Small intestine (tissue), 16 donors: Measurements from ENCODE around the gene TRIM74. TPM values are rescaled to one million over a fixed set of nuclear protein-coding genes. Genes with fewer than 3 reads are reported as not detected.
"Not testable (repeated sequence)": the region's sequence is repeated elsewhere in the genome, so short reads cannot be mapped to it uniquely, and the experiment has no call there.

ENCODE experiments used
- DNase-seq, 2 donors: peaks; one replicate each; pipeline versions ENCODE4 v3.0.0 to v3.0.0-alpha.2; 2013
- FAIRE-seq: peaks from 2 replicates; lab custom pipeline; 2012; peaks lifted over from hg19 to GRCh38; lab: Jason Lieb, UNC
- H3K27ac ChIP-seq, 3 donors: one replicate each; pipeline ENCODE4 v1.5.1; 2013; ENCODE audit warnings: low read length in 2 of 3, mild to moderate bottlenecking in 2 of 3, control low read depth in 1 of 3, inconsistent platforms in 1 of 3, low read depth in 1 of 3, moderate library complexity in 1 of 3
- H3K27me3 ChIP-seq, 3 donors: one replicate each; pipeline ENCODE4 v1.6.1; 2013; ENCODE audit warnings: low read length in 3 of 3, inconsistent platforms in 1 of 3; ENCODE audit not compliant: control insufficient read depth in 3 of 3, insufficient read depth in 3 of 3
- H3K36me3 ChIP-seq, 3 donors: one replicate each; pipeline ENCODE4 v1.6.1; 2013; ENCODE audit warnings: low read length in 3 of 3, inconsistent platforms in 1 of 3, low read depth in 1 of 3, mild to moderate bottlenecking in 1 of 3, moderate library complexity in 1 of 3; ENCODE audit not compliant: control insufficient read depth in 3 of 3, insufficient read depth in 2 of 3
- H3K4me1 ChIP-seq, 3 donors: one replicate each; pipeline ENCODE4 v1.6.1; 2013; ENCODE audit warnings: low read length in 2 of 3, inconsistent platforms in 1 of 3, low read depth in 1 of 3, mild to moderate bottlenecking in 1 of 3, moderate library complexity in 1 of 3; ENCODE audit not compliant: control insufficient read depth in 3 of 3, insufficient read depth in 2 of 3
- H3K4me3 ChIP-seq, 3 donors: one replicate each; pipeline ENCODE4 v1.5.1; 2013; ENCODE audit warnings: low read length in 3 of 3, control low read depth in 1 of 3, inconsistent platforms in 1 of 3, low read depth in 1 of 3, mild to moderate bottlenecking in 1 of 3, moderate library complexity in 1 of 3
- H3K9me3 ChIP-seq, 2 donors: one replicate each; pipeline ENCODE4 v1.6.1; 2013; ENCODE audit warnings: low read depth in 1 of 2, low read length in 1 of 2; ENCODE audit not compliant: control insufficient read depth in 2 of 2, insufficient read depth in 1 of 2
- WGBS, 3 donors: extraction: QIAGEN DNeasy Blood & Tissue Kit; methylation state at CpG; one replicate each; pipeline ENCODE4 v1.1.7; 2013; 5-methylcytosine and 5-hydroxymethylcytosine counted together
- long read RNA-seq, 10 donors: transcript quantifications; one replicate each; lab custom pipeline, GENCODE V29; 2026
- polyA plus RNA-seq, 4 donors: library from polyadenylated mRNA; stranded (reverse) in 3 of 4; unstranded in 1 of 4; fragments of 200-250 nt in 3 of 4; fragments of 120-200 nt in 1 of 4; gene quantifications; one replicate each; pipeline versions ENCODE4 v1.2.1 to v1.2.3, GENCODE V29; 2013
- donor health status: healthy with polysubstance abuse.
- donor health status: control.
- donor health status: control.
- donor health status: Bipolar disorder and iron deficiency.
- donor health status: healthy.

TRIM74 gene
- polyA plus RNA-seq = 1 to 10 TPM in 3 of 4 donors, under 1 TPM in 1; 0.46 to 1.4 (median 1.2) TPM
- long read RNA-seq, donor 1 = 0 reads
- long read RNA-seq, donor 2 = 0 reads
- long read RNA-seq, donor 3 = 0 reads
- long read RNA-seq, donor 4 = 0 reads
- long read RNA-seq, donor 5 = 0 reads
- long read RNA-seq, donor 6 = 0 reads
- long read RNA-seq, donor 7 = 0 reads
- long read RNA-seq, donor 8 = 0 reads
- long read RNA-seq, donor 9 = 0 reads
- long read RNA-seq, donor 10 = 0 reads

DNA sequence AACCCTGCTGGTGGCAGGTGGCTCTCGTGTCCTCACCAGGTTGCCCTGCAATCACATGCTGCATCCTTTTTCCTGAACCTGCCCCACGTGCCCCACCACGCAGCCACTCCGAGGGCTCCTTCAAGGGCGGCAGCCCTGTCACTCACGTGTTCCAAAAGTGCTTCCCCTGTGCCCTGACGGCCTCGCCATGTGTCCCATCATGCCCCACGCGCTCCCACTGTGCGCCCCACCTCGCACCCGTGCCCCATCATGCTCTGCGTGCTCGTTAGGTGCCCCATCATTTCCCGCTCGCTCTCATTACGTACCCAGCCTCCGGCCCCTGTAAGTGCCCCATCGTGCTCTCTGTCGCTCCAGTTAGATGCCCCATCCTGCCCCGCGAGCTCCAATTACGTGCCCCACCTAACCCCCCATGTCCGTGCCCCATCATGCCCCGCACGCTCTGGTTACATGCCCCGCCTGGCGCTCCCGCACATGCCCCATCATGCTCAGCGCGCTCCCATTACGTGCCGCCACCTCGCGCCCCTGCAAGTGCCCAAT, at the start of gene TRIM74:
TSS of gene TRIM74 (minus strand) at position 487 of the 537 bp plus-strand sequence. CDS start 3,309 bp downstream, outside the sequence.
- H3K27ac ChIP-seq, FAIRE-seq, H3K27me3 ChIP-seq, H3K4me1 ChIP-seq, DNase-seq, H3K9me3 ChIP-seq, H3K36me3 ChIP-seq, H3K4me3 ChIP-seq: not testable (repeated sequence)
- 46 to 57% (median 49%) methylated on average over 8 to 12 of the region's 36 CpGs for WGBS, 3 donors

- peak overlapping the region in 1 of 3 donors; percentile 35 for H3K4me3 ChIP-seq
- H3K36me3 ChIP-seq, H3K4me1 ChIP-seq, FAIRE-seq, H3K9me3 ChIP-seq, DNase-seq, H3K27me3 ChIP-seq: not testable (repeated sequence)
- H3K27ac ChIP-seq = peak overlapping the region in 1 of 3 donors; percentile 49
- WGBS, 3 donors = 19 to 32% (median 30%) methylated on average over 10 of the region's 10 CpGs
Observed at GRCh38 chr7:73006491-73006890, 37.2 kb upstream of the TRIM74 start.

GRCh38 chr7:73005693-73006447, 36.6 kb upstream of the TRIM74 start:
- H3K9me3 ChIP-seq, H3K4me1 ChIP-seq, H3K27me3 ChIP-seq, FAIRE-seq, H3K36me3 ChIP-seq: not testable (repeated sequence)
- DNase-seq = peak in 1 of 2 donors; percentile 91
- H3K27ac ChIP-seq = peak overlapping the region; percentile 76 to 92 (median 80)
- 0% methylated on average over 36 to 50 of the region's 66 CpGs for WGBS, 3 donors
- H3K4me3 ChIP-seq = peak overlapping the region; percentile 57 to 64 (median 60)

DNA sequence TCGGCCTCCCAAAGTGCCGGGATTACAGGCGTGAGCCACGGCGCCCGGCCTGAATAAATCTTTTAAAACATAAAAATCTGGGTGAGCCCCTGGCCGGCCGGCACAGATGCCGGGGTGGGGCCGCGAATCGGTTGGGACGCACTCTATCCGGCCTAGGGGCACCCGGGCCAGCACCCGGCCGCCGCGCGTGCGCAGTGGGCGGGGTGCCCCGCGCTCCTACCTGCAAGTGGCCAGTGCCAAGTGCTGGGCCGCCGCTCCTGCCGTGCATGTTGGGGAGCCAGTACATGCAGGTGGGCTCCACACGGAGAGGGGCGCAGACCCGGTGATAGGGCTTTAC, 36.1 kb upstream of the TRIM74 start:
- Histone ChIP-seq H3K27ac (peak overlapping the region; percentile 76 to 92 (median 80)), H3K4me3 (peak overlapping the region; percentile 57 to 64 (median 60))
- not testable (repeated sequence) for DNase-seq, H3K4me1 ChIP-seq, H3K36me3 ChIP-seq, H3K27me3 ChIP-seq, H3K9me3 ChIP-seq, FAIRE-seq
- 0 to 1% (median 1%) methylated on average over 11 to 18 of the region's 30 CpGs for WGBS, 3 donors

DNA sequence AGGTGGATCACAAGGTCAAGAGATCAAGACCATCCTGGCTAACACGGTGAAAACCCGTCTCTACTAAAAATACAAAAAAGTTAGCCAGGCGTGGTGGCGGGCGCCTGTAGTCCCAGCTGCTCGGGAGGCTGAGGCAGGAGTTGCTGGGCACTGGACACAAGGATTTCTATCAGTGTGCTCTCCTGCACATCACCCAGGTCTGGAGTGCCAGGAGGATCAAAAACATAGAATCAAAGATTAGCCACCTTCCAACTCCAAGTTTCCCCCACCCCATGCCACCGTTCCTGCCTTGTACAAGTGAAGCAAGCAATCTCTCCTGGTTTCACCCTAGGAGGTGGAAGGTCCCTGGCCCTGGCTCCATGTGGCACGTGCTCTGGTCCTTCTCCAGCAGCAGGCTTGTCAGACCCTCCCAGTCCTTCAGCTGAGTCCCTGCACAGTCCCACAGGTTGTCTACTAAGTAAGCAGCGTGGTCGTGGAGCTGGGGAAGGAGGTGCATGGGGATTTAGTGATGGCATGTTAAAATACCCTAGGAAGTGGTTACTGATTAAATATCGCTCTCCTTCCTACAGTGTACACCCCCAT, 28.7 kb upstream of the TRIM74 start:
- WGBS, 3 donors = no CpG with 5 or more reads among the region's 11 CpGs
- H3K4me1 ChIP-seq, H3K9me3 ChIP-seq, H3K4me3 ChIP-seq, H3K27me3 ChIP-seq, H3K27ac ChIP-seq, FAIRE-seq, H3K36me3 ChIP-seq, DNase-seq: not testable (repeated sequence)

- H3K4me1 ChIP-seq, H3K36me3 ChIP-seq, H3K27me3 ChIP-seq, H3K27ac ChIP-seq, FAIRE-seq, H3K9me3 ChIP-seq, H3K4me3 ChIP-seq, DNase-seq: not testable (repeated sequence)
- WGBS, 3 donors = 72 to 85% (median 76%) methylated on average over 2 to 4 of the region's 8 CpGs
Observed at GRCh38 chr7:72997447-72997846, 28.2 kb upstream of the TRIM74 start.

DNA sequence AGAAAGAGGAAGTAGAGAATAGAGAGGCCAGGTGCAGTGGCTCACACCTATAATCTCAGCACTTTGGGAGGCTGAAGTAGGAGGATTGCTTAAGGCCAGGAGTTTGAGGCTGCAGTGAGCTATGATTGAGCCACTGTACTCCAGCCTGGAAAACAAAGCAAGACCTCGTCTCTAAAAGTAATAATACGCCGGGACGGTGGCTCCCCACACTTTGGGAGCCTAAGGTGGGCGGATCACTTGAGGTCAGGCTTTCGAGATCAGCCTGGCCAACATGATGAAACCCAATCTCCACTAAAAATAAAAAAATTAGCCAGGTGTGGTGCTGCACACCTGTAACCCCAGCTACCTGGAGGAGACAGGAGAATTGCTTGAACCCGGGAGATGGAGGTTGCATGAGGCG, 26.2 kb upstream of the TRIM74 start:
- H3K27me3 ChIP-seq, H3K9me3 ChIP-seq, H3K4me1 ChIP-seq, FAIRE-seq, H3K27ac ChIP-seq, DNase-seq, H3K36me3 ChIP-seq, H3K4me3 ChIP-seq: not testable (repeated sequence)
- WGBS, 3 donors = 97 to 100% (median 98%) methylated on average over 7 to 8 of the region's 8 CpGs

GRCh38 chr7:72990146-72990913, 21.1 kb upstream of the TRIM74 start:
- not testable (repeated sequence) for H3K27ac ChIP-seq, H3K4me1 ChIP-seq, H3K4me3 ChIP-seq, DNase-seq, H3K9me3 ChIP-seq, H3K27me3 ChIP-seq, H3K36me3 ChIP-seq, FAIRE-seq
- 15 to 38% (median 34%) methylated on average over 4 to 10 of the region's 14 CpGs for WGBS, 3 donors
